SK-N-SH (cell line): ENCODE measurements around the gene CPAMD8.

Experiments
- ELF1 ChIP-seq: IDR thresholded peaks from 2 replicates; pipeline ENCODE4 v1.4.0; 2012
- EP300 ChIP-seq, 2 experiments: IDR thresholded peaks; 2 replicates each; pipeline versions ENCODE4 v1.4.0 to v1.6.1; 2012; ENCODE audit warnings: borderline replicate concordance in 1 of 2, low read depth in 1 of 2, low read length in 1 of 2
- FOXM1 ChIP-seq: IDR thresholded peaks from 2 replicates; pipeline ENCODE4 v1.4.0; 2012; ENCODE audit warnings: low read depth, mild to moderate bottlenecking
- POLR2AphosphoS5 ChIP-seq: IDR thresholded peaks from 2 replicates; pipeline ENCODE4 v1.6.1; 2012; ENCODE audit warnings: low read depth, low read length
- RAD21 ChIP-seq: IDR thresholded peaks from 2 replicates; pipeline ENCODE4 v1.6.1; 2012; ENCODE audit warnings: mild to moderate bottlenecking, low read length
- SIN3A ChIP-seq: IDR thresholded peaks from 2 replicates; pipeline ENCODE4 v1.6.1; 2012; ENCODE audit warnings: low read depth, mild to moderate bottlenecking, low read length, moderate library complexity, borderline replicate concordance
- TAF1 ChIP-seq: IDR thresholded peaks from 2 replicates; pipeline ENCODE4 v1.6.1; 2012; ENCODE audit warnings: low read depth, mild to moderate bottlenecking, low read length, moderate library complexity, borderline replicate concordance
- TF ChIP-seq, protein P1 (sequence below): fragments of 200-600 bp; sonication (generic); IDR thresholded peaks from 2 replicates; pipeline ENCODE4 v1.6.1; 2017; ENCODE audit warnings: antibody characterized with exemption, mild to moderate bottlenecking, moderate library complexity
- TF ChIP-seq, protein P2 (sequence below): IDR thresholded peaks from 2 replicates; pipeline ENCODE4 v1.4.0; 2012; ENCODE audit warnings: low read depth
- TF ChIP-seq, protein P3 (sequence below): IDR thresholded peaks from 2 replicates; pipeline ENCODE4 v1.4.0; 2012; ENCODE audit warnings: low read depth, borderline replicate concordance
- TF ChIP-seq, protein P4 (sequence below): IDR thresholded peaks from 2 replicates; pipeline ENCODE4 v1.6.1; 2012; ENCODE audit warnings: mild to moderate bottlenecking, low read depth, low read length, moderate library complexity
- TF ChIP-seq, protein P5 (sequence below): fragments of 150-350 bp; IDR thresholded peaks from 2 replicates; pipeline ENCODE4 v1.6.1; 2017; ENCODE audit warnings: antibody characterized with exemption, low read length, low read depth, borderline replicate concordance

DNA sequence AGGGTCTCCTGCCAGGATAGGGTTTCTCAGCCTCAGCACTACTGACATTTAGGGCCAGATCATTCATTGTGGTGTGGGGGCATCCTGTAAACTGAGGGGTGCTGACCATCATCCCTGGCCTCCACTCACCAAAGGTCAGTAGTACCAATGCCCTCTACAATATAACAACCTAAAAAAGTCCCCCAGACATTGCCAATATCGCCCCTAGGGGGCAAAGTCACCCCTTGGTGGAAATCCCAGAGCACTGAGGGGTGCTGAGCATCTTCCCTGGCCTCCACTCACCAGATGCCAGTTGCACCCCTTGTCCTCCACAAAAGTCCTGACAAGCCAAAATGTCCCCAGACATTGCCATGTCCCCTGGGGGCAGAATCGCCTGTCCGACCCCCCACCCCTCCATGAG is 21.6 kb downstream of the CPAMD8 start:
- TF ChIP-seq, protein P1, sequence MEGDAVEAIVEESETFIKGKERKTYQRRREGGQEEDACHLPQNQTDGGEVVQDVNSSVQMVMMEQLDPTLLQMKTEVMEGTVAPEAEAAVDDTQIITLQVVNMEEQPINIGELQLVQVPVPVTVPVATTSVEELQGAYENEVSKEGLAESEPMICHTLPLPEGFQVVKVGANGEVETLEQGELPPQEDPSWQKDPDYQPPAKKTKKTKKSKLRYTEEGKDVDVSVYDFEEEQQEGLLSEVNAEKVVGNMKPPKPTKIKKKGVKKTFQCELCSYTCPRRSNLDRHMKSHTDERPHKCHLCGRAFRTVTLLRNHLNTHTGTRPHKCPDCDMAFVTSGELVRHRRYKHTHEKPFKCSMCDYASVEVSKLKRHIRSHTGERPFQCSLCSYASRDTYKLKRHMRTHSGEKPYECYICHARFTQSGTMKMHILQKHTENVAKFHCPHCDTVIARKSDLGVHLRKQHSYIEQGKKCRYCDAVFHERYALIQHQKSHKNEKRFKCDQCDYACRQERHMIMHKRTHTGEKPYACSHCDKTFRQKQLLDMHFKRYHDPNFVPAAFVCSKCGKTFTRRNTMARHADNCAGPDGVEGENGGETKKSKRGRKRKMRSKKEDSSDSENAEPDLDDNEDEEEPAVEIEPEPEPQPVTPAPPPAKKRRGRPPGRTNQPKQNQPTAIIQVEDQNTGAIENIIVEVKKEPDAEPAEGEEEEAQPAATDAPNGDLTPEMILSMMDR, result no peak; the same call in 1 of the 2 replicates
- TF ChIP-seq, protein P2, sequence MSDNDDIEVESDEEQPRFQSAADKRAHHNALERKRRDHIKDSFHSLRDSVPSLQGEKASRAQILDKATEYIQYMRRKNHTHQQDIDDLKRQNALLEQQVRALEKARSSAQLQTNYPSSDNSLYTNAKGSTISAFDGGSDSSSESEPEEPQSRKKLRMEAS, result no peak
- TF ChIP-seq TAF1 (no peak), EP300 (IDR thresholded peaks at IDR 0.05; ENCODE audit: borderline replicate concordance in 1 of 2, low read depth in 1 of 2, low read length in 1 of 2) (no peak), SIN3A (no peak), FOXM1 (no peak), RAD21 (no peak), ELF1 (no peak), POLR2AphosphoS5 (no peak)
- TF ChIP-seq, protein P3, sequence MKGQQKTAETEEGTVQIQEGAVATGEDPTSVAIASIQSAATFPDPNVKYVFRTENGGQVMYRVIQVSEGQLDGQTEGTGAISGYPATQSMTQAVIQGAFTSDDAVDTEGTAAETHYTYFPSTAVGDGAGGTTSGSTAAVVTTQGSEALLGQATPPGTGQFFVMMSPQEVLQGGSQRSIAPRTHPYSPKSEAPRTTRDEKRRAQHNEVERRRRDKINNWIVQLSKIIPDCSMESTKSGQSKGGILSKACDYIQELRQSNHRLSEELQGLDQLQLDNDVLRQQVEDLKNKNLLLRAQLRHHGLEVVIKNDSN, result no peak
- TF ChIP-seq, protein P4, sequence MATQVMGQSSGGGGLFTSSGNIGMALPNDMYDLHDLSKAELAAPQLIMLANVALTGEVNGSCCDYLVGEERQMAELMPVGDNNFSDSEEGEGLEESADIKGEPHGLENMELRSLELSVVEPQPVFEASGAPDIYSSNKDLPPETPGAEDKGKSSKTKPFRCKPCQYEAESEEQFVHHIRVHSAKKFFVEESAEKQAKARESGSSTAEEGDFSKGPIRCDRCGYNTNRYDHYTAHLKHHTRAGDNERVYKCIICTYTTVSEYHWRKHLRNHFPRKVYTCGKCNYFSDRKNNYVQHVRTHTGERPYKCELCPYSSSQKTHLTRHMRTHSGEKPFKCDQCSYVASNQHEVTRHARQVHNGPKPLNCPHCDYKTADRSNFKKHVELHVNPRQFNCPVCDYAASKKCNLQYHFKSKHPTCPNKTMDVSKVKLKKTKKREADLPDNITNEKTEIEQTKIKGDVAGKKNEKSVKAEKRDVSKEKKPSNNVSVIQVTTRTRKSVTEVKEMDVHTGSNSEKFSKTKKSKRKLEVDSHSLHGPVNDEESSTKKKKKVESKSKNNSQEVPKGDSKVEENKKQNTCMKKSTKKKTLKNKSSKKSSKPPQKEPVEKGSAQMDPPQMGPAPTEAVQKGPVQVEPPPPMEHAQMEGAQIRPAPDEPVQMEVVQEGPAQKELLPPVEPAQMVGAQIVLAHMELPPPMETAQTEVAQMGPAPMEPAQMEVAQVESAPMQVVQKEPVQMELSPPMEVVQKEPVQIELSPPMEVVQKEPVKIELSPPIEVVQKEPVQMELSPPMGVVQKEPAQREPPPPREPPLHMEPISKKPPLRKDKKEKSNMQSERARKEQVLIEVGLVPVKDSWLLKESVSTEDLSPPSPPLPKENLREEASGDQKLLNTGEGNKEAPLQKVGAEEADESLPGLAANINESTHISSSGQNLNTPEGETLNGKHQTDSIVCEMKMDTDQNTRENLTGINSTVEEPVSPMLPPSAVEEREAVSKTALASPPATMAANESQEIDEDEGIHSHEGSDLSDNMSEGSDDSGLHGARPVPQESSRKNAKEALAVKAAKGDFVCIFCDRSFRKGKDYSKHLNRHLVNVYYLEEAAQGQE, result no peak
- TF ChIP-seq, protein P5, sequence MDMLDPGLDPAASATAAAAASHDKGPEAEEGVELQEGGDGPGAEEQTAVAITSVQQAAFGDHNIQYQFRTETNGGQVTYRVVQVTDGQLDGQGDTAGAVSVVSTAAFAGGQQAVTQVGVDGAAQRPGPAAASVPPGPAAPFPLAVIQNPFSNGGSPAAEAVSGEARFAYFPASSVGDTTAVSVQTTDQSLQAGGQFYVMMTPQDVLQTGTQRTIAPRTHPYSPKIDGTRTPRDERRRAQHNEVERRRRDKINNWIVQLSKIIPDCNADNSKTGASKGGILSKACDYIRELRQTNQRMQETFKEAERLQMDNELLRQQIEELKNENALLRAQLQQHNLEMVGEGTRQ, result no peak
